Chondrocyte (in vitro differentiated cells): ENCODE measurements around the gene CLMN. TPM values are rescaled to one million over a fixed set of nuclear protein-coding genes. Genes with fewer than 3 reads are reported as not detected.
A peak's percentile ranks its signal among the peaks of the same experiment; 100 is the strongest.

Experiments
- DNase-seq: peaks from one replicate; pipeline ENCODE4 v3.0.0; 2021; ENCODE audit warnings: mixed read lengths, low spot score
- H3K27ac Mint-ChIP-seq: one replicate; pipeline ENCODE4 v1.8.0; 2021; ENCODE audit warnings: mild to moderate bottlenecking, moderate library complexity, mixed read lengths; ENCODE audit not compliant: unreplicated experiment
- H3K27me3 Mint-ChIP-seq: 2 replicates; pipeline ENCODE4 v1.8.0; 2021; ENCODE audit warnings: low read depth, mixed read lengths
- H3K36me3 Mint-ChIP-seq: 2 replicates; pipeline ENCODE4 v1.8.0; 2021; ENCODE audit warnings: low read depth, mixed read lengths
- H3K4me1 Mint-ChIP-seq: 2 replicates; pipeline ENCODE4 v1.8.0; 2021; ENCODE audit warnings: low read depth, mild to moderate bottlenecking, mixed read lengths
- H3K4me3 Mint-ChIP-seq: one replicate; pipeline ENCODE4 v1.8.0; 2021; ENCODE audit warnings: mild to moderate bottlenecking, moderate library complexity, mixed read lengths; ENCODE audit not compliant: unreplicated experiment
- H3K9me3 Mint-ChIP-seq: 2 replicates; pipeline ENCODE4 v1.8.0; 2021; ENCODE audit warnings: low read depth, mixed read lengths
- total RNA-seq: library from RNA; stranded (reverse); gene quantifications from 3 replicates; pipeline ENCODE4 v1.2.1, GENCODE V29; 2021
- TF ChIP-seq, protein P1 (sequence below): fragments of 200-600 bp; sonication (generic); IDR thresholded peaks from 2 replicates; pipeline ENCODE4 v1.5.0; 2021; ENCODE audit warnings: antibody characterized with exemption, mild to moderate bottlenecking, moderate library complexity

Gene CLMN
- total RNA-seq, 1 donor from 2014 or later = 7.3 TPM

DNA sequence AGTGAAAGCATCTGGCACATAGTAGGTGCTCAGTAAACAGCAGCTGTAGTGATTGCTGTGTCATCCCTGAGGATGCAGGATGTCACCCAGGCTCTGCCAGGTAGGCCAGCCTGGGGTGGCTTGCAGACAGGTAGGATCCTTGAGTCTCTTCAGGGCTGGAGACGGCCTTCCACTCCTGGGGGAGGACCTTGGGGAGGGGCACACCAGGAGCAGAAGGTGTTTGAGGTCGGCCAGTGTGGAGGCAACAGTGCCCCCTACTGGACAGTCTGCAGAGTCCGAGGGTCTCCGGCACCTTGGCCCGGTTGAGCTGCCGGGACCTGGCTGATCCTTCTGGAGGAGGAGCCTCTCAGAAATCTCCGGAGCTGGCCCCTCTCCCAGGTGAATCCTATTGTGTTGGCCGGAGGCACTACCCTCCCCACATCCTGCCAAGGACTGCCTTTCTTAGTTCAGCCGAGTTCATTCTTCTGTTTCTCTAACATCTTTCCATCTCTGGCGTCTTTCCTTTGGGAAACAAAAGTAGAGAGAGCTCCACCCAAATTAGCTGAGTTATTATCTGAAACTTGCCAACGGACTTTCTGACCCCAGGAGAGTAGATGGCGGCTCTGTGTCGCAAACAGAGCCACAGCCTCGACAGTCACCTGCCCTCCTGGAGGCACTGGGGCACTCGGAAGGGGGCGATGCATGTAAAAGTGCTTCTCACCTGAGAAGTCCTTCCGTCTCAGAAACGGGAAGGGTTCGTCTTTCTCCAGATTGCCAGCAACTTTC, 41.8 kb upstream of the CLMN start:
- H3K27ac Mint-ChIP-seq = no peak overlapping the region
- no peak overlapping the region for H3K4me3 Mint-ChIP-seq
- H3K4me1 Mint-ChIP-seq = peaks cover 8% of the 10 kb centered on the region
- no peaks in the 10 kb centered on the region for H3K9me3 Mint-ChIP-seq
- no peaks in the 10 kb centered on the region for H3K36me3 Mint-ChIP-seq
- no peak for DNase-seq
- peaks cover 6% of the 10 kb centered on the region for H3K27me3 Mint-ChIP-seq
- TF ChIP-seq, protein P1, sequence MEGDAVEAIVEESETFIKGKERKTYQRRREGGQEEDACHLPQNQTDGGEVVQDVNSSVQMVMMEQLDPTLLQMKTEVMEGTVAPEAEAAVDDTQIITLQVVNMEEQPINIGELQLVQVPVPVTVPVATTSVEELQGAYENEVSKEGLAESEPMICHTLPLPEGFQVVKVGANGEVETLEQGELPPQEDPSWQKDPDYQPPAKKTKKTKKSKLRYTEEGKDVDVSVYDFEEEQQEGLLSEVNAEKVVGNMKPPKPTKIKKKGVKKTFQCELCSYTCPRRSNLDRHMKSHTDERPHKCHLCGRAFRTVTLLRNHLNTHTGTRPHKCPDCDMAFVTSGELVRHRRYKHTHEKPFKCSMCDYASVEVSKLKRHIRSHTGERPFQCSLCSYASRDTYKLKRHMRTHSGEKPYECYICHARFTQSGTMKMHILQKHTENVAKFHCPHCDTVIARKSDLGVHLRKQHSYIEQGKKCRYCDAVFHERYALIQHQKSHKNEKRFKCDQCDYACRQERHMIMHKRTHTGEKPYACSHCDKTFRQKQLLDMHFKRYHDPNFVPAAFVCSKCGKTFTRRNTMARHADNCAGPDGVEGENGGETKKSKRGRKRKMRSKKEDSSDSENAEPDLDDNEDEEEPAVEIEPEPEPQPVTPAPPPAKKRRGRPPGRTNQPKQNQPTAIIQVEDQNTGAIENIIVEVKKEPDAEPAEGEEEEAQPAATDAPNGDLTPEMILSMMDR = peak; percentile 75

DNA sequence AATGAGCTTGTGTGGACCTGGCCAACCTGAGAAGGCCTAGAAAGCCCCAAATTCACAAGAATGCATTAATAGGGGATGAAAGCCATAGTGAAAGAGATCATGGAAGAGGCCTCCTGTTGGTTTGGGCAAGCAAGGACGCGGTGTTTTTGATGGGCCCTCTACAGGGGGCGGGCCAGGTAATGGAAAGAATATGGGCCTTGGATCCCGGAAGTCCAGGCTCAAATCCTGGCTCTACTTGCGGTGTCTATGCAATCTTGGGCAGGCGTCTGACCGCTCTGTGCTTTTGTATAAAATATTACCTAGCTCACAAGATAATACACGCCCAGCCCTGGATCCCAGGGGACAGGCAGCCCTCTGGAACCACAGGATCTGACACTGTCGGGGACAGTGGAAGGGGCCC, 41.1 kb upstream of the CLMN start:
- Mint-ChIP-seq H3K4me3 (no peak overlapping the region), H3K27me3 (peaks cover 6% of the 10 kb centered on the region), H3K36me3 (no peaks in the 10 kb centered on the region), H3K9me3 (no peaks in the 10 kb centered on the region), H3K4me1 (peaks cover 7% of the 10 kb centered on the region), H3K27ac (no peak overlapping the region)
- TF ChIP-seq, protein P1 = no peak
- DNase-seq = no peak

DNA sequence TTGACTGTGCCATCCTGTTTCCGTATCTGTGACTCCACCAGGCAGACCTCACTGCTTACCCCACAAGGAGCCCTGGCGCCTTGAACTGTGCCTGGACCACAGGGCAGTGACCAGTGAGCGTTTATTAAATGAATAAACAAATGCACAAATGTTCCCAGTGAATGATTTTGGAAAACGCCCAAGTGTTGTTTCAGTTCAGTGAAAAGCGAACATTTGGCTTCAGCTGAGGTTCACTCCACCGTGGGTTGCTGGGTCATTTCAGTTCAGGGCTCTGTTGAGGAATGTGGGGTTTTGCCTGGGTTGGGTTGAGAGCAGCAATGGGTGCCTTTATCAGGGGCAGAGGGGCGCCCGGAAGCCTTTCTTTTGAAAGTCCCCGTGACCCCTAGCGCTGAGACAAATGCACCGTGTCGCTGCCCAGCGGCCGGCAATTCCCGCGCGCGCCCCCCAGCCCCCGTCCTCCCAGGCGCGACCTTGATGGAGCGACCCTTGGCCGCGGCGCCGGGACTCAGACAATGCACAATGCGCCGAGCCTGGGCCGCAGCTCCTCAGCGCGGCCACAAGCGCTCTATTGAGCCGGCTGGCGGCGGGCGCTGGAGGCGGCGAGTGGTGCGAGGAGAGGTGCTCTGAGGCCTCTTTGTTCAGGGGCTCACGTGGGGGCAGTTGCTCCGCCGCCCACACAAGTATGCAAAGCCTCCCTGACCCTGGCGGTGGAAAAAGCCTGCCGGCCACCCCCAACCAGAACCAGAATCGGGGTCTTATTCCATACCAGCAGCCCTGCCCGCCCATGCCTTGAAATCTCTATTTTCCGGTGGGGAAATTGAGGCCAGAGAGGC, 40.5 kb upstream of the CLMN start:
- Mint-ChIP-seq H3K4me3 (no peak overlapping the region), H3K36me3 (no peaks in the 10 kb centered on the region), H3K9me3 (peaks cover 4% of the 10 kb centered on the region), H3K4me1 (peaks cover under 1% of the 10 kb centered on the region), H3K27ac (no peak overlapping the region), H3K27me3 (peaks cover 6% of the 10 kb centered on the region)
- no peak for DNase-seq
- TF ChIP-seq, protein P1 = peak; percentile 29

DNA sequence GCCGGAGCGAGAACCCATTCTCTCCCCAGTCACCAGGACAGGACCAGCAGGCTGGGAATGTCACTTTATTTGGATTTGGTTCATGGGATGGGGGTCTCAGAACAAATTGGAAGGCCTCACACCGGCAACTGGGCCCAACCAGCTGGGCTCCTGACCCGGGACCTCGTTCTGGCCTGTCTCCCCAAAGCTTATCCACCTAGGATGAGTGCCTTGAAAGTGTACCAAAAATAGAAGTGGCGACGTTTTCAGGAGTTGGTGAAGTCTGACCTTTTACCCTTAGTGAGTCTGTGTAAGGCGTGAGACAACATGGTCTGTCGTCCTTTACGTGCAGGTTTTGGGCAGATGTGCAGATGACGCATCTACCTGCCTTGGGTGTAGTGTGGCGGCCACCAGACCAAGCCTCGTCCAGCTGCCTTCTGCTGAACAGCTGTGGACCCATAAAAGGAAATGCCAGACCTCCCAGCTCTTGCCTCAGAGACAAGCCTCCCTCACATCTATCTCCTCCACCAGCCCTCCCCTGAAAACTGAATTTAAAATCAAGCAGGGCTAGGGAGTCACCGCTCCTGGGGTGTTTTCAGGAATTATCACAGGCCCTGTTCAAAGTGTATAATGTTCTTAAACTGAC, 36.6 kb upstream of the CLMN start:
- H3K9me3 Mint-ChIP-seq = peaks cover 13% of the 10 kb centered on the region
- no peak for DNase-seq
- no peak overlapping the region for H3K27ac Mint-ChIP-seq
- TF ChIP-seq, protein P1 = no peak
- H3K4me1 Mint-ChIP-seq = no peaks in the 10 kb centered on the region
- peaks cover 3% of the 10 kb centered on the region for H3K36me3 Mint-ChIP-seq
- peaks cover 4% of the 10 kb centered on the region for H3K27me3 Mint-ChIP-seq
- H3K4me3 Mint-ChIP-seq = no peak overlapping the region

DNA sequence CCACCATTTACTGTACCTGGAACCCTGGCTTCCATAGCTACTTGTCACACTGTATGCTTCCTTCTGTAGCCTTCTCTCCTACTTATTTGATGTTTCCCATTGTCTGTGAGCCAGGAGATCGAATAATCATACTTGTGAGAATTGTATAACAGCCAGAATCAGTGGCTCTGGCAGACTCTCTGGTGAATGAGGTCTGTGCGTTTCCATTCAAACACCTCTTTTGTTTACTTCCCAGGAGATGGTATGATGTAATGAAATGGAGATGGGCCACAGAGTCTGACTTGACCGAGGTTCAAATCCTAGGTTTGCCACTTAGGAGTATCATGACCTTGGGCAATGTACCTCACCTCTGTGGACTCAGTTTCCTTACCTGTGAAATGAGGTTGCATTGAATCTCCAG, 35.7 kb upstream of the CLMN start:
- H3K9me3 Mint-ChIP-seq = peaks cover 13% of the 10 kb centered on the region
- no peak overlapping the region for H3K4me3 Mint-ChIP-seq
- H3K27ac Mint-ChIP-seq = no peak overlapping the region
- TF ChIP-seq, protein P1 = no peak
- DNase-seq = no peak
- peaks cover 4% of the 10 kb centered on the region for H3K27me3 Mint-ChIP-seq
- H3K4me1 Mint-ChIP-seq = no peaks in the 10 kb centered on the region
- H3K36me3 Mint-ChIP-seq = peaks cover 3% of the 10 kb centered on the region
